GM21526 (cell line): Measurements from ENCODE around the gene TPSG1.

Source experiments
- ATAC-seq: cut with Tn5 transposase; IDR thresholded peaks from one replicate; pipeline ENCODE4 v1.9.1; 2021; ENCODE audit warnings: moderate library complexity; ENCODE audit not compliant: unreplicated experiment, low FRiP score

Gene TPSG1

GRCh38 chr16:1217526-1217925 is 7.5 kb downstream of the TPSG1 start:
- ATAC-seq = no peak

- no peak for ATAC-seq
These were observed 8.2 kb downstream of the TPSG1 start for GRCh38 chr16:1216681-1217400.

GRCh38 chr16:1216296-1216619 is 8.8 kb downstream of the TPSG1 start:
- no peak for ATAC-seq

- ATAC-seq = no peak
These were observed 9.3 kb downstream of the TPSG1 start for GRCh38 chr16:1215574-1216295.

- no peak for ATAC-seq
These were observed 10.3 kb downstream of the TPSG1 start for GRCh38 chr16:1214719-1215118.

GRCh38 chr16:1213796-1214372 is 11.2 kb downstream of the TPSG1 start:
- ATAC-seq = no peak

- no peak for ATAC-seq
These were observed 11.8 kb downstream of the TPSG1 start for GRCh38 chr16:1213231-1213630.

- ATAC-seq = no peak
These were observed 12.4 kb downstream of the TPSG1 start for GRCh38 chr16:1212616-1213194.

GRCh38 chr16:1211451-1212268 is 13.4 kb downstream of the TPSG1 start:
- ATAC-seq = no peak

GRCh38 chr16:1210461-1210860 is 14.6 kb downstream of the TPSG1 start:
- no peak for ATAC-seq

- ATAC-seq = no peak
These were observed 16.0 kb downstream of the TPSG1 start for GRCh38 chr16:1209081-1209480.

GRCh38 chr16:1208239-1208830 is 16.7 kb downstream of the TPSG1 start:
- no peak for ATAC-seq

GRCh38 chr16:1206786-1207185 is 18.3 kb downstream of the TPSG1 start:
- ATAC-seq = no peak

- no peak for ATAC-seq
These were observed 18.7 kb downstream of the TPSG1 start for GRCh38 chr16:1206326-1206725.

- ATAC-seq = no peak
These were observed 20.1 kb downstream of the TPSG1 start for GRCh38 chr16:1204933-1205332.

- no peak for ATAC-seq
These were observed 22.8 kb downstream of the TPSG1 start for GRCh38 chr16:1202274-1202673.

GRCh38 chr16:1201444-1201843 is 23.6 kb downstream of the TPSG1 start:
- ATAC-seq = no peak

- ATAC-seq = no peak
These were observed 24.9 kb downstream of the TPSG1 start for GRCh38 chr16:1200014-1200627.

GRCh38 chr16:1199347-1200013 is 25.6 kb downstream of the TPSG1 start:
- no peak for ATAC-seq
